GM18858 (cell line): ENCODE measurements around the gene FAM120C.

Source experiments
- ATAC-seq: cut with Tn5 transposase; IDR thresholded peaks from one replicate; pipeline ENCODE4 v1.9.1; 2021; ENCODE audit not compliant: unreplicated experiment

The FAM120C gene

GRCh38 chrX:54044126-54044876 is 138.8 kb downstream of the FAM120C start, which contains the start of gene PHF8:
Gene PHF8 (minus strand): TSS chrX:54044473. CDS start chrX:54042728, 1,745 bp downstream.
- peak; percentile 80 for ATAC-seq

DNA sequence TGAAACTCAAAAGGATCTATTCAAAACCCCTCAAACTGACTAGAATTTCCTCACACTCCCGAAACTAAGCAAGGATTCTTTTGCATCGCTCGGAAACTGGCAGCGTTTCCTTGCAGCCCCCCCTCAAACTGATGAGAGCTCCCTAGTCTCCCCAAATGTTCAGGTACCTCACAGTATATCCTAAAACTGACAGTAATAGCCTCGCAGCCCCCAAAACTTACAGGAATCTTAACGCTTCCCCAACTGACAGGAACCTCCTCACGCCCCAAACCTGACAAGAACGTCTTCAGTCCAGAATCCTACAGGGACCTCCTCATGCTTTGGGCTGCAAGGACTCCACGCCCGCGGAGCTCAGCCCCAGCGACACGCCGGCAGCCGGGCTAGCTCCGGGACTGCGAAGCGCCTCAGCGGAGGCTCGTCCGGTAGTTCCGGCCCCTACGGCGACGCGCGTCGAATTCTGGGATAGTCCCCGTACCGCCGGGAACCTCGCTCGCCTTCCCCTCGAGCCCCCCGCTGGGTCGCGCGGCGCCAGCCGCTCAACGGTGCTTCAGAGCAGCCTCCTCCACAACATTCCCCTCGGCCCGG is 139.4 kb downstream of the FAM120C start:
- ATAC-seq: no peak

GRCh38 chrX:54043056-54043455 is 140.0 kb downstream of the FAM120C start:
- ATAC-seq: no peak

DNA sequence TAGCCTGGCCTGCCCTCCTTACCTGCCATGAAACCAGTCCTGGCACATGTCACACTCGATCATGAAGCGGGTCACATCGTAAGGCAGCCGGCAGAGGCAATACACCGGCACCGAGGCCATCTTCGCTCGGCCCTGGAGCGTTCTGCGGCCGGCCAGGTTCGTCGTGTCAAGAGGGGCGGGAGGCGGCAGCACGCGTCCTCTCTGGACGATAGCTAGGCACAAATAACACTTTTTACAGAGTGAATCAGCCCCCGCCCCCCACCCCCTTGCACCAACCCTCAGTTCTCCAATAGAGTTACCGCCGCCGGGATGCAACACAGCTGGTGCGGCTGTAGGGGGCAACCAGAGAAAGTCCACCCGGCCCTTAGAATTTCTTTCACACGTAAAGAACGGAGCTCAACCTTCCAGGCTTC is 140.4 kb downstream of the FAM120C start:
- ATAC-seq: no peak

DNA sequence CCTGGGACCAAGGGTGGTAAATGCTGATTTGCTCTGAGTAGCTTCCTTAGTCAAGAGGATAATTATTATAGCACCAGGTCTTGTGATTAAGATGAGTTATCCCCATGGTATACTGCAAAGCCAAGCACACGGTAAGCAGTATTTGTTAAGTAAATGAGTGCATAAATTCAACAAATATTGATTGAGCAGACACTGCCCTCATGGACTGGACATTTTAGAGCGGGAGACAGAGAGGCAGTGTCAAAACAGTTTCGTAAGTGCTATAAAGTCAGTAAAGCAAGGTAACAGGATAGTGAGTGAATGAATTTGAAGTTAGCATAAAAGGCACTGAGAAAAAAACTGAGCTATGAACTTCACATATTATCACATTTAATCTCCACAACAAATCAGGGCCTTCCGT is 152.7 kb downstream of the FAM120C start:
- ATAC-seq: no peak

GRCh38 chrX:54029529-54030143 is 153.4 kb downstream of the FAM120C start:
- no peak for ATAC-seq

GRCh38 chrX:54024350-54024749 is 158.7 kb downstream of the FAM120C start:
- ATAC-seq: no peak
